Pericardium fibroblast (primary cell): ENCODE measurements around the gene RCE1. TPM values are rescaled to one million over a fixed set of nuclear protein-coding genes. Genes with fewer than 3 reads are reported as not detected.

Source experiments
- total RNA-seq: library from RNA; depleted of rRNA; stranded (reverse); fragments of >200 nt; gene quantifications from 2 replicates; pipeline ENCODE4 v1.2.3, GENCODE V29; 2015

RCE1 gene, protein sequence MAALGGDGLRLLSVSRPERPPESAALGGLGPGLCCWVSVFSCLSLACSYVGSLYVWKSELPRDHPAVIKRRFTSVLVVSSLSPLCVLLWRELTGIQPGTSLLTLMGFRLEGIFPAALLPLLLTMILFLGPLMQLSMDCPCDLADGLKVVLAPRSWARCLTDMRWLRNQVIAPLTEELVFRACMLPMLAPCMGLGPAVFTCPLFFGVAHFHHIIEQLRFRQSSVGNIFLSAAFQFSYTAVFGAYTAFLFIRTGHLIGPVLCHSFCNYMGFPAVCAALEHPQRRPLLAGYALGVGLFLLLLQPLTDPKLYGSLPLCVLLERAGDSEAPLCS
- 17.3 and 26.0 TPM in 2 replicates for total RNA-seq

DNA sequence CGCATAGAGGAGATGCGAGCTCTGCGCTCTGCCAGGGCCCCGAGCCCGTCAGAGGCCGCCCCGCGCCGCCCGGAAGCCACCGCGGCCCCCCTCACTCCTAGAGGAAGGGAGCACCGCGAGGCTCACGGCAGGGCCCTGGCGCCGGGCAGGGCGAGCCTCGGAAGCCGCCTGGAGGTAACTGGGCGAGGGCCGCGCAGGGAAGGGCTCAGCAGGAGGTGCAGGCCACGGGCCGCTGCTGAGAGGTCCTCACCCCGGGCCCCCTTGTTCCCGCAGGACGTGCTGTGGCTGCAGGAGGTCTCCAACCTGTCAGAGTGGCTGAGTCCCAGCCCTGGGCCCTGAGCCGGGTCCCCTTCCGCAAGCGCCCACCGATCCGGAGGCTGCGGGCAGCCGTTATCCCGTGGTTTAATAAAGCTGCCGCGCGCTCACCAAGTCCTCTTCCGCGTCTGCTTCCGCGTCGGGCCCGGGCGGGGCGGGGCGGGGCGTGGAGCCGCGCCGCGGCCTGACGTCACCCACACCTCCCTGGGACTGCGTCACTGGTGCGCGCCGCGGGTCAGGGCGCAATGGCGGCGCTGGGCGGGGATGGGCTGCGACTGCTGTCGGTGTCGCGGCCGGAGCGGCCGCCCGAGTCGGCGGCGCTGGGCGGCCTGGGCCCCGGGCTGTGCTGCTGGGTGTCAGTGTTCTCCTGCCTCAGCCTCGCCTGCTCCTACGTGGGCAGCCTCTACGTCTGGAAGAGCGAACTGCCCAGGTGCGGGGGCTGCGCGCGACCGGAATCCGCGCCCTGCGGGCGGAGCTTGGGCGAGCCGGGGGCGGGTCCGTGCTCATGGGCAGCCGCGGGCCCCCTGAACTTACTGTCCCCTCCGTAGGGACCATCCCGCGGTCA lies at the start of gene RCE1:
Gene RCE1 (plus strand): TSS at position 546 of the 880 bp plus-strand sequence. CDS start 15 bp downstream, at position 561.

DNA sequence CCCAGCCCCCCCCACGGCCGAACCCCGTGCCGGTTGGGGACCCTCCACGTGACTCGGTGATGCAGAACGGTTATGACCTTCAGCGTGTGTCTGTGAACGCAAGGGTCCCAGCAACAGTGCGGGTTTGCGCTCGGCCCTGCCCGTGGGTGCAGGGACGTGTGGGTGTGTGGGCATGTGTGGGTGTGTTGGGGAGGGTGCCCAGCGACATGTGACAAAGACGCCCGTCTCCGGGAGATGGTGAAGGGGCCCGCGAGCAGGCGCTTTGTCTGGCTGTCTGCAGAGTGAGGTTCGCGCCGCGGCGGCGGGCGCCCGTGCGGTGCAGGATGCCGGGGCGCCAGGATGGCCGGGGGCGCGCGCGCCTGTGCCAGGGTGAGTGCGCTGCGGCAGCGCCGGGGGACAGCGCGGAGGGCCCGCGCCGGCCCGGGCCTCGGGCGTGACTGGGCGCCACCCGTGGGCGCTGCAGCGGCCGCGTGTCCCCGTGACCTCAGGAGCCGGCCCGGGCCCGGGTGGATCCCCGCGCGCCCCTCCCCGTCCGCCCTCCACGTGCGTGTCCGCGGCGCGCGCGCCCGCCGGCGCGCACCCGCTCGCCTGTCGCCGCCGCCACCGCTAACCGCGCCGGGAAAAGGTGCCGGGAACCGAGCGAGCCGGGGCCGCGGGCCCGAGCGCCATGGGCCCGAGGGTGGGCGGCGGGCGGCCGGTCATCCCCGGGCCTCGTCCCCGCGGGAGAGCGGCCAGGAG lies 13.4 kb downstream of the RCE1 start, which contains the start of gene LRFN4:
Gene LRFN4 (plus strand): TSS at position 569 of the 738 bp plus-strand sequence. CDS start 681 bp downstream, outside the sequence.

Other genes with a start within 250 kb of the RCE1 start
- gene RBM14, start 226.8 kb upstream of the RCE1 start, total RNA-seq, result 20.8 and 29.2 TPM in 2 replicates
- 84.7 and 97.9 TPM in 2 replicates for gene RBM4, start 204.7 kb upstream of the RCE1 start, total RNA-seq
- 17.2 and 17.7 TPM in 2 replicates for gene RBM4B, start 165.6 kb upstream of the RCE1 start, total RNA-seq
- 0.12 and 0.85 TPM in 2 replicates for gene SPTBN2, start 114.2 kb upstream of the RCE1 start, total RNA-seq
- gene LRFN4, start 13.6 kb downstream of the RCE1 start, total RNA-seq, result 28.3 and 36.5 TPM in 2 replicates
- gene PC, start 114.9 kb downstream of the RCE1 start, total RNA-seq, result 20.8 and 32.9 TPM in 2 replicates
- not detected in 2 replicates for gene C11orf86, start 131.9 kb downstream of the RCE1 start, total RNA-seq
- gene SYT12, start 179.7 kb downstream of the RCE1 start, total RNA-seq, result 1.5 TPM in 1 of 2 replicates, not detected in the other
- gene RHOD, start 213.4 kb downstream of the RCE1 start, total RNA-seq, result 23.5 and 28.9 TPM in 2 replicates